OCI-LY1 (cell line): ENCODE measurements around the gene RNF217.

Experiments
- CTCF ChIP-seq: fragments of 200-600 bp; sonication (generic), shearing (Covaris generic); IDR thresholded peaks from 2 replicates; pipeline ENCODE4 v1.5.1; 2017; ENCODE audit warnings: mild to moderate bottlenecking, antibody characterized with exemption, low read length, moderate library complexity, mixed read lengths
- EZH2 ChIP-seq: fragments of 200-600 bp; sonication (generic), shearing (Covaris generic); IDR thresholded peaks from 2 replicates; pipeline ENCODE4 v1.8.0; 2017; ENCODE audit warnings: borderline replicate concordance, mixed run types, mild to moderate bottlenecking, antibody characterized with exemption, low read length, moderate library complexity, mixed read lengths

GRCh38 chr6:125050663-125051318 lies 88.6 kb downstream of the RNF217 start:
- TF ChIP-seq EZH2 (no peak), CTCF (no peak)
